Chondrocyte (in vitro differentiated cells): Measurements from ENCODE around the gene TMEM117. TPM values are rescaled to one million over a fixed set of nuclear protein-coding genes. Genes with fewer than 3 reads are reported as not detected.

ENCODE experiments used
- DNase-seq: peaks from one replicate; pipeline ENCODE4 v3.0.0; 2021; ENCODE audit warnings: mixed read lengths, low spot score
- H3K27ac Mint-ChIP-seq: one replicate; pipeline ENCODE4 v1.8.0; 2021; ENCODE audit warnings: mild to moderate bottlenecking, moderate library complexity, mixed read lengths; ENCODE audit not compliant: unreplicated experiment
- H3K27me3 Mint-ChIP-seq: 2 replicates; pipeline ENCODE4 v1.8.0; 2021; ENCODE audit warnings: low read depth, mixed read lengths
- H3K36me3 Mint-ChIP-seq: 2 replicates; pipeline ENCODE4 v1.8.0; 2021; ENCODE audit warnings: low read depth, mixed read lengths
- H3K4me1 Mint-ChIP-seq: 2 replicates; pipeline ENCODE4 v1.8.0; 2021; ENCODE audit warnings: low read depth, mild to moderate bottlenecking, mixed read lengths
- H3K4me3 Mint-ChIP-seq: one replicate; pipeline ENCODE4 v1.8.0; 2021; ENCODE audit warnings: mild to moderate bottlenecking, moderate library complexity, mixed read lengths; ENCODE audit not compliant: unreplicated experiment
- H3K9me3 Mint-ChIP-seq: 2 replicates; pipeline ENCODE4 v1.8.0; 2021; ENCODE audit warnings: low read depth, mixed read lengths
- total RNA-seq: library from RNA; stranded (reverse); gene quantifications from 3 replicates; pipeline ENCODE4 v1.2.1, GENCODE V29; 2021
- TF ChIP-seq, protein P1 (sequence below): fragments of 200-600 bp; sonication (generic); IDR thresholded peaks from 2 replicates; pipeline ENCODE4 v1.5.0; 2021; ENCODE audit warnings: antibody characterized with exemption, mild to moderate bottlenecking, moderate library complexity

TMEM117 gene
- total RNA-seq, 1 donor from 2014 or later = 15.5 TPM

DNA sequence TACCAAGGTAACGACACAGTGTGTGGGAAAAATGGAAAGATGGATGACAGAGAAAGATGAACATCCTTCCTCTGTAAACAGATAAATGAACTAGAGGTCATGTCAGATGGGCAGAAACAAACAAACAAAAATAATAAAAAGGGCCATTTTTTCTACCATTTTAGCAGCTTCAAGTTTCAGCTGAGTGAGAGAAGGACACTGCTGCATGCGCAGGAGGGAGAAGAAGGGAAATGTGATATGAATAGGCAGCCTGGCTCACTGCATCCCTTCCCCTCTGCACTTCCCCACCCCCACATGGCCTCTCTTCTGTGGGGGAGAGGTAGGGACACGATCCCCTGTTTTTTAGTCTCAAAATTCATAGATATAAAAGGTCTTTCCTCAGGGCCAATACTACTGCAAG, 548.3 kb downstream of the TMEM117 start:
- H3K27me3 Mint-ChIP-seq = no peaks in the 10 kb centered on the region

GRCh38 chr12:44385964-44386363, 550.1 kb downstream of the TMEM117 start:
- TF ChIP-seq, protein P1, sequence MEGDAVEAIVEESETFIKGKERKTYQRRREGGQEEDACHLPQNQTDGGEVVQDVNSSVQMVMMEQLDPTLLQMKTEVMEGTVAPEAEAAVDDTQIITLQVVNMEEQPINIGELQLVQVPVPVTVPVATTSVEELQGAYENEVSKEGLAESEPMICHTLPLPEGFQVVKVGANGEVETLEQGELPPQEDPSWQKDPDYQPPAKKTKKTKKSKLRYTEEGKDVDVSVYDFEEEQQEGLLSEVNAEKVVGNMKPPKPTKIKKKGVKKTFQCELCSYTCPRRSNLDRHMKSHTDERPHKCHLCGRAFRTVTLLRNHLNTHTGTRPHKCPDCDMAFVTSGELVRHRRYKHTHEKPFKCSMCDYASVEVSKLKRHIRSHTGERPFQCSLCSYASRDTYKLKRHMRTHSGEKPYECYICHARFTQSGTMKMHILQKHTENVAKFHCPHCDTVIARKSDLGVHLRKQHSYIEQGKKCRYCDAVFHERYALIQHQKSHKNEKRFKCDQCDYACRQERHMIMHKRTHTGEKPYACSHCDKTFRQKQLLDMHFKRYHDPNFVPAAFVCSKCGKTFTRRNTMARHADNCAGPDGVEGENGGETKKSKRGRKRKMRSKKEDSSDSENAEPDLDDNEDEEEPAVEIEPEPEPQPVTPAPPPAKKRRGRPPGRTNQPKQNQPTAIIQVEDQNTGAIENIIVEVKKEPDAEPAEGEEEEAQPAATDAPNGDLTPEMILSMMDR = no peak
- Mint-ChIP-seq H3K36me3 (peaks cover 5% of the 10 kb centered on the region), H3K9me3 (peaks cover 3% of the 10 kb centered on the region), H3K27ac (no peak overlapping the region), H3K4me1 (no peaks in the 10 kb centered on the region), H3K27me3 (no peaks in the 10 kb centered on the region), H3K4me3 (no peak overlapping the region)
- DNase-seq = no peak

More for the DNA sequence above, 548.3 kb downstream of the TMEM117 start:
- no peak overlapping the region for H3K27ac Mint-ChIP-seq
- H3K36me3 Mint-ChIP-seq = peaks cover 5% of the 10 kb centered on the region
- H3K4me1 Mint-ChIP-seq = no peaks in the 10 kb centered on the region
- peaks cover 3% of the 10 kb centered on the region for H3K9me3 Mint-ChIP-seq
- H3K4me3 Mint-ChIP-seq = no peak overlapping the region
- TF ChIP-seq, protein P1 = no peak
- DNase-seq = no peak

- peaks cover 5% of the 10 kb centered on the region for H3K36me3 Mint-ChIP-seq
- no peak for DNase-seq
- peaks cover 3% of the 10 kb centered on the region for H3K9me3 Mint-ChIP-seq
- no peaks in the 10 kb centered on the region for H3K4me1 Mint-ChIP-seq
- no peaks in the 10 kb centered on the region for H3K27me3 Mint-ChIP-seq
- H3K4me3 Mint-ChIP-seq = no peak overlapping the region
- H3K27ac Mint-ChIP-seq = no peak overlapping the region
- TF ChIP-seq, protein P1 = no peak
These were observed 551.7 kb downstream of the TMEM117 start for GRCh38 chr12:44387581-44387980.

- TF ChIP-seq, protein P1 = no peak
- peaks cover 3% of the 10 kb centered on the region for H3K9me3 Mint-ChIP-seq
- no peaks in the 10 kb centered on the region for H3K4me1 Mint-ChIP-seq
- H3K36me3 Mint-ChIP-seq = peaks cover 5% of the 10 kb centered on the region
- H3K27ac Mint-ChIP-seq = no peak overlapping the region
- no peak overlapping the region for H3K4me3 Mint-ChIP-seq
- no peak for DNase-seq
- H3K27me3 Mint-ChIP-seq = no peaks in the 10 kb centered on the region
These were observed 553.2 kb downstream of the TMEM117 start for GRCh38 chr12:44389038-44389437.

DNA sequence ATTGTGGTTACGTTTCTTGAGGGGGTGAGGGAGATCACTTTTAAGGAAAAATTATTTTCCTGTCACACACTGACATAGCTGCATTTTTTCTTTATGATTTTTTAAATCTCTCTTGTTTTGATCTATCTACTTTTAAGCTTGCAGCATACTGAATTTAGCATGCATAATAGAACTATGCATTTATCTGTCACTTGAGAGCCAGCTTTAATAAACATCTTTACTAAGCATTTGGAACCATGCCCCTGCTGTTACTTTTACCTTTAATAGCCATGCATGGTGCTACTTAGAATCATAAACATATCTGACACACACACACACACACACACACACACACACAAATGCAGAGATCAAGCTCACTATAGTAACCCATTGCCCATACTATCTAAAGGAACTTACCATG, 554.0 kb downstream of the TMEM117 start:
- no peaks in the 10 kb centered on the region for H3K27me3 Mint-ChIP-seq
- TF ChIP-seq, protein P1 = no peak
- H3K9me3 Mint-ChIP-seq = peaks cover 3% of the 10 kb centered on the region
- H3K4me3 Mint-ChIP-seq = no peak overlapping the region
- peaks cover 5% of the 10 kb centered on the region for H3K36me3 Mint-ChIP-seq
- no peaks in the 10 kb centered on the region for H3K4me1 Mint-ChIP-seq
- no peak overlapping the region for H3K27ac Mint-ChIP-seq
- no peak for DNase-seq
